SK-N-MC (cell line): ENCODE data around the gene PERP.

Experiments
- EZH2 ChIP-seq: fragments of 200-600 bp; sonication (generic); IDR thresholded peaks from one replicate; pipeline ENCODE4 v1.6.1; 2017; ENCODE audit warnings: antibody characterized with exemption
- FOXP2 ChIP-seq: optimal IDR thresholded peaks from 2 replicates; pipeline ENCODE3; 2011; ENCODE audit warnings: mild to moderate bottlenecking, moderate library complexity; ENCODE audit not compliant: insufficient read depth; ENCODE audit errors: extremely low read length, control extremely low read depth
- POLR2AphosphoS5 ChIP-seq: IDR thresholded peaks from 2 replicates; pipeline ENCODE4 v1.6.1; 2012; ENCODE audit warnings: mild to moderate bottlenecking, low read depth, low read length, borderline replicate concordance

DNA sequence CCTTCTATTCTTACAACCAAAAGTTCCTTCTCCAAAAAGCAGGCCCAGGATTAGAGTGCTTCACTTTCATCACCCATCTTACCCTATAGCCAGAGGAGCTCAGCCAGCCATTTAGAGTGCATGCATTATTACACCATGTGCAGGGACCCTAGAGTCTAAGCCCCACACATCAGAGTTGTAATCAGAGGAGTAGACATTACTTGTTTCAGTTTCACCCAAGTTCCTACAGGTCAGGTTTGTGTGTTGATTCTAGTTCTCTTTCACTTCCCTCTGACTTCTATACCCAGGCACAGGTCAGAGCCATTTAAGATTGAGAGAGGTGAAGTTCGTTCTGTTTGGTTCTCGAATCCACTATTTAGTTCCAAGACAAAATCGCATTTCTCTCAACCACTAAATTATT is 38.2 kb upstream of the PERP start:
- TF ChIP-seq EZH2 (no peak), POLR2AphosphoS5 (no peak), FOXP2 (no peak)
